SK-N-SH (cell line): ENCODE measurements around the gene CHD5.

Experiments
- CTCF ChIP-seq: fragments of 200-600 bp; sonication (generic); IDR thresholded peaks from 2 replicates; pipeline ENCODE4 v1.6.1; 2017; ENCODE audit warnings: antibody characterized with exemption, mild to moderate bottlenecking, moderate library complexity
- ELF1 ChIP-seq: IDR thresholded peaks from 2 replicates; pipeline ENCODE4 v1.4.0; 2012
- EP300 ChIP-seq, 2 experiments: IDR thresholded peaks; 2 replicates each; pipeline versions ENCODE4 v1.4.0 to v1.6.1; 2012; ENCODE audit warnings: borderline replicate concordance in 1 of 2, low read depth in 1 of 2, low read length in 1 of 2
- MAX ChIP-seq: IDR thresholded peaks from 2 replicates; pipeline ENCODE4 v1.4.0; 2012; ENCODE audit warnings: low read depth
- NRF1 ChIP-seq: IDR thresholded peaks from 2 replicates; pipeline ENCODE4 v1.6.1; 2012; ENCODE audit warnings: low read depth, mild to moderate bottlenecking, low read length
- POLR2AphosphoS5 ChIP-seq: IDR thresholded peaks from 2 replicates; pipeline ENCODE4 v1.6.1; 2012; ENCODE audit warnings: low read depth, low read length
- RAD21 ChIP-seq: IDR thresholded peaks from 2 replicates; pipeline ENCODE4 v1.6.1; 2012; ENCODE audit warnings: mild to moderate bottlenecking, low read length
- REST ChIP-seq: IDR thresholded peaks from 2 replicates; pipeline ENCODE4 v1.6.1; 2012; ENCODE audit warnings: mild to moderate bottlenecking, low read depth, low read length, moderate library complexity
- TAF1 ChIP-seq: IDR thresholded peaks from 2 replicates; pipeline ENCODE4 v1.6.1; 2012; ENCODE audit warnings: low read depth, mild to moderate bottlenecking, low read length, moderate library complexity, borderline replicate concordance
- USF2 ChIP-seq: fragments of 150-350 bp; IDR thresholded peaks from 2 replicates; pipeline ENCODE4 v1.6.1; 2017; ENCODE audit warnings: antibody characterized with exemption, low read length, low read depth, borderline replicate concordance
- YY1 ChIP-seq: IDR thresholded peaks from 2 replicates; pipeline ENCODE4 v1.4.0; 2012; ENCODE audit warnings: low read depth, mild to moderate bottlenecking

- no peak for TF ChIP-seq EP300 (IDR thresholded peaks at IDR 0.05; ENCODE audit: borderline replicate concordance in 1 of 2, low read depth in 1 of 2, low read length in 1 of 2)
- no peak for TF ChIP-seq CTCF
- no peak for TF ChIP-seq YY1
- TF ChIP-seq TAF1 = no peak
- TF ChIP-seq NRF1 = no peak
- TF ChIP-seq REST = no peak
- TF ChIP-seq MAX = no peak
- no peak for TF ChIP-seq POLR2AphosphoS5
- no peak for TF ChIP-seq ELF1
- no peak for TF ChIP-seq USF2
- TF ChIP-seq RAD21 = no peak
Measured at GRCh38 chr1:6198646-6199297, 18.7 kb upstream of the CHD5 start.
